ENCODE measurements around the gene OR52E1. TPM values are rescaled to one million over a fixed set of nuclear protein-coding genes. Genes with fewer than 3 reads are reported as not detected.

OR52E1 gene
- total RNA-seq, 2 donors from 2014 or later: not detected

- H3K4me1 ChIP-seq: no peaks in the 10 kb centered on the region
- no peak overlapping the region for H3K27ac ChIP-seq
- H3K36me3 ChIP-seq: no peaks in the 10 kb centered on the region
- H3K4me3 ChIP-seq: no peak overlapping the region
- TF ChIP-seq CTCF (IDR thresholded peaks at IDR 0.05): no peak
- no peak for DNase-seq (ENCODE audit: low spot score)
- no peaks in the 10 kb centered on the region for H3K27me3 ChIP-seq
- H3K9me3 ChIP-seq: no peaks in the 10 kb centered on the region
Measured at GRCh38 chr11:5117588-5117987, 48.2 kb downstream of the OR52E1 start.

- H3K27ac ChIP-seq: no peak overlapping the region
- no peak overlapping the region for H3K4me3 ChIP-seq
- no peaks in the 10 kb centered on the region for H3K36me3 ChIP-seq
- no peaks in the 10 kb centered on the region for H3K9me3 ChIP-seq
- TF ChIP-seq CTCF (IDR thresholded peaks at IDR 0.05): no peak
- no peaks in the 10 kb centered on the region for H3K4me1 ChIP-seq
- no peak for DNase-seq (ENCODE audit: low spot score)
- H3K27me3 ChIP-seq: no peaks in the 10 kb centered on the region
Measured at GRCh38 chr11:5118893-5119292, 49.5 kb downstream of the OR52E1 start.

Other genes starting within 250 kb of the OR52E1 start
- not detected for gene OR51F2, start 248.3 kb upstream of the OR52E1 start, total RNA-seq
- not detected for gene OR51S1, start 220.4 kb upstream of the OR52E1 start, total RNA-seq
- not detected for gene OR51T1, start 187.7 kb upstream of the OR52E1 start, total RNA-seq
- not detected for gene OR51A7, start 165.8 kb upstream of the OR52E1 start, total RNA-seq
- not detected for gene OR51G2, start 150.2 kb upstream of the OR52E1 start, total RNA-seq
- gene OR51G1, start 145.2 kb upstream of the OR52E1 start, total RNA-seq: not detected
- gene OR51A4, start 122.0 kb upstream of the OR52E1 start, total RNA-seq: not detected
- gene OR51A2, start 113.9 kb upstream of the OR52E1 start, total RNA-seq: not detected
- not detected for gene OR51L1, start 74.7 kb upstream of the OR52E1 start, total RNA-seq
- gene OR52J3, start 23.0 kb upstream of the OR52E1 start, total RNA-seq: not detected
- not detected for gene OR52E2, start 9.9 kb upstream of the OR52E1 start, total RNA-seq
- not detected for gene OR52A5, start 68.8 kb downstream of the OR52E1 start, total RNA-seq
- not detected for gene OR52A1, start 85.2 kb downstream of the OR52E1 start, total RNA-seq
- not detected for gene OR51V1, start 131.1 kb downstream of the OR52E1 start, total RNA-seq
- gene HBB, start 157.5 kb downstream of the OR52E1 start, total RNA-seq: 1,000 to 10,000 TPM; 1,514 to 1,650 TPM
- 1 to 10 TPM; 2.1 to 2.4 TPM for gene HBD, start 164.9 kb downstream of the OR52E1 start, total RNA-seq
- gene HBG1, start 180.3 kb downstream of the OR52E1 start, total RNA-seq: not detected
- under 1 TPM in 1 of 2 donors, not detected in 1; 0.90 TPM for gene HBG2, start 185.2 kb downstream of the OR52E1 start, total RNA-seq
- gene HBE1, start 200.4 kb downstream of the OR52E1 start, total RNA-seq: not detected
- gene OR51B4, start 232.4 kb downstream of the OR52E1 start, total RNA-seq: not detected

Measured in right atrium auricular region (tissue), 2 donors.